AG04450 (cell line): ENCODE measurements around the gene CT45A10. TPM values are rescaled to one million over a fixed set of nuclear protein-coding genes. Genes with fewer than 3 reads are reported as not detected.
"Not testable (repeated sequence)": the region's sequence is repeated elsewhere in the genome, so short reads cannot be mapped to it uniquely, and the experiment has no call there.

Experiments used
- CTCF ChIA-PET: fragments of 300-600, 350-600 bp; formaldehyde crosslinking; extraction: SDS; loops from one replicate; lab custom pipeline; 2022; ENCODE audit warnings: antibody characterized with exemption, inconsistent platforms; lab: Charles Lee
- POLR2A ChIA-PET: fragments of 350-600 bp; formaldehyde crosslinking; extraction: SDS; loops from one replicate; lab custom pipeline; 2021; ENCODE audit warnings: antibody characterized with exemption, inconsistent platforms; lab: Yijun Ruan, JAX
- DNase-seq: peaks from one replicate; pipeline ENCODE4 v3.0.0-alpha.2; 2011; ENCODE audit warnings: low read depth, low spot score
- H3K27ac ChIP-seq: one replicate; pipeline ENCODE4 v1.5.1; 2012; ENCODE audit warnings: low read depth, low read length, control low read depth
- H3K27me3 ChIP-seq: one replicate; pipeline ENCODE4 v1.6.0; 2012; ENCODE audit warnings: low read length; ENCODE audit not compliant: control insufficient read depth, insufficient read depth
- H3K4me3 ChIP-seq: 2 replicates; pipeline ENCODE4 v1.5.1; 2011; ENCODE audit warnings: mild to moderate bottlenecking, low read depth, low read length, control low read depth
- H3K9me3 ChIP-seq: 2 replicates; pipeline ENCODE4 v1.5.1; 2012; ENCODE audit warnings: low read length; ENCODE audit not compliant: control insufficient read depth, insufficient read depth
- CTCF ChIP-seq: IDR thresholded peaks from 2 replicates; pipeline ENCODE4 v1.5.1; 2011; ENCODE audit warnings: low read depth, low read length, control low read depth, inconsistent platforms
- polyA minus RNA-seq: library from RNA; depleted of rRNA, polyadenylated mRNA; stranded (reverse); fragments of >200 nt; gene quantifications from 2 replicates; pipeline ENCODE4 v1.2.3, GENCODE V29; 2011; rRNA and poly(A)+ RNA removed
- polyA plus RNA-seq: library from polyadenylated mRNA; depleted of rRNA; stranded (reverse); fragments of >200 nt; gene quantifications from 2 replicates; pipeline ENCODE4 v1.2.3, GENCODE V29; 2011; rRNA removed

Gene CT45A10
- polyA plus RNA-seq (not detected in 2 replicates), polyA minus RNA-seq (not detected in 2 replicates)

GRCh38 chrX:135893294-135893817 lies at the start of gene CT45A10, which contains the start of gene SAGE1:
Gene CT45A10 (minus strand): TSS chrX:135893444. CDS start chrX:135885344, 8,100 bp downstream.
Gene SAGE1 (plus strand): TSS chrX:135893716. CDS start chrX:135896243, 2,527 bp downstream.
- ChIA-PET CTCF (no interaction called here), POLR2A (no interaction called here)
- DNase-seq = no peak
- no peak within 1 kb of the TSS for H3K27ac ChIP-seq
- H3K9me3 ChIP-seq = peaks cover 3% of the 10 kb centered on the region; the same call in 1 of the 2 replicates
- TF ChIP-seq CTCF = no peak
- H3K27me3 ChIP-seq = no peaks in the 10 kb centered on the region
- no peak within 1 kb of the TSS for H3K4me3 ChIP-seq

DNA sequence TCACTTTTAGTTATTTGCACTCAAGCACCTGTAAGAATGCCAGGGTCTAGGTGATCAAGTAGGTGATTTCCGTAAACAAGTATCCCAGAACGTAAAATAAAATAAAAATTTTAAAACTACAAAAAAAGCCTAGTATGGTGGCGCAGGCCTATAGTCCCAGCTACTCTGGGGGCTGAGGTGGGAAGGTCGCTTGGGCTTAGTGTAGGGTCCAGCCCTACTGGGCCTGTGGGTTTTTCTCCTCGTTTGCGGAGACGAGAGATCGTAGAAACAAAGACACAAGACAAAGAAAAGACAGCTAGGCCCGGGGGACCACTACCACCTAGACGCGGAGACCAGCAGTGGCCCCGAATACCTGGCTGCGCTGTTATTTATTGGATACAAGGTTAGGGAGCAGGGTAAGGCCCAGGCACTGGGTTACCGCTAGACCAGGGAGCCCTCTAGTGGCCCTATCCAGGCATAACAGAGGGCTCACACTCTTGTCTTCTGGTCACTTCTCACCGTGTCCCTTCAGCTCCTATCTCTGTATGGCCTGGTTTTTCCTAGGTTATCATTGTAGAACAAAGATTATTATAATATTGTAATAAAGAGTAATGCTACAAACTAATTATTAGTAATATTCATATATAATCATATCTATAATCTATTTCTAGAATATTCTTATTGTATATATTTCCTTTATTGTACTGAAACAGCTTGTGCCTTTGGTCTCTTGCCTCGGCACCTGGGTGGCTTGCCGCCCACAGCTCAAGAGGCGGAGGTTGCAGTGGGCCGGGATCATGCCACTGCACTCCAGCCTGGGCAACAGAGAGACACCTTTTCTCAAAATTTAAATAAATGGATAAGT lies 38.6 kb upstream of the CT45A10 start:
- peak; percentile 65 for TF ChIP-seq CTCF
- H3K27me3 ChIP-seq = no peaks in the 10 kb centered on the region
- no peak overlapping the region for H3K4me3 ChIP-seq
- no peaks in the 10 kb centered on the region for H3K9me3 ChIP-seq
- ChIA-PET CTCF (interaction anchor here (0.6 to 2.4 kb wide), 5 partner anchors 12 to 447 kb away, joined by 3 to 10 read pairs (median 4); no protein-coding TSS in a partner anchor), POLR2A (no interaction called here)
- DNase-seq = no peak
- no peak overlapping the region for H3K27ac ChIP-seq

DNA sequence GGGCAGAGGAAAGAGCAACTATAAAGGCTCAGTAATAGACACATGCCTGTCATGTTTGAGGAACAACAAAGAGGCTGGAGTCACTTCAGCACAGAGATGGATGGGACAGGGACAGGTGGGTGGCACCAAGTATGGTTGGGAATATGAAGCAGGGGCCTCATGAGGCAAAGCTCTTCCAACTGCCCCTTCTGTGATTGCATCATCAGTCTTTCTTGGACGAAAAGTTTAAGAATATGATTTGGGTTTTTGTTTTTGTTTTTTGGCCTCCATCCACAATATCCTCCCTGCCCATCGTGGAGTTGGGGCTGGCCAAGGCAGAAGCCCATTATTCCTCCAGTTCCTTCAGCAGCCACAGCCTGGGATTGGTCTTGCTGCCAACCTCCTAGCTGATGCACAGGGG lies 34.7 kb upstream of the CT45A10 start:
- Histone ChIP-seq H3K27ac (no peak overlapping the region), H3K4me3 (no peak overlapping the region), H3K27me3 (no peaks in the 10 kb centered on the region), H3K9me3 (no peaks in the 10 kb centered on the region)
- no peak for TF ChIP-seq CTCF
- DNase-seq = no peak
- CTCF ChIA-PET = no interaction called here
- POLR2A ChIA-PET = no interaction called here

- H3K27me3 ChIP-seq = no peaks in the 10 kb centered on the region
- ChIA-PET CTCF (no interaction called here), POLR2A (no interaction called here)
- H3K4me3 ChIP-seq = no peak overlapping the region
- DNase-seq = no peak
- H3K9me3 ChIP-seq = no peaks in the 10 kb centered on the region
- 0 out of 2 replicates have a peak, but pooled peaks have one; percentile 15 for TF ChIP-seq CTCF
- H3K27ac ChIP-seq = no peak overlapping the region
Observed at GRCh38 chrX:135923353-135923752, 30.1 kb upstream of the CT45A10 start.

DNA sequence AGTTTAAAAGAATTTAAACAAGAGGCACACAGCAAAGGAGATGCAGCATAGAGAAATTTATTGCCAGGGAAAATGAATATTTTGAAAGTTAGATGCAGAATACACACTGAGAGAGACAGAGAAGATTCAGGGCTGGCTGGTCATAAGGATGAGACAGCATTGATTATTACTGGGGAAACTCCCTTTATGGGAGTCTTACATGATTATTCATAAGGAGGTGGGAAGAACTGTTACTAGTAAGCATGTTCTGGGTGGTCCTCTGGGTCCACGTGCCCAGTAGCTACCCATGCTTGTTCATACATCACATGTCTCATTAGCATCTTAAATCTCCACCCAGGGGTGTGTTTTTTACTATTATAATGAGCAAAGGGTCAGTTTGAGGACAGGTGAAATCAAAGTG lies 27.3 kb upstream of the CT45A10 start:
- H3K27ac ChIP-seq, DNase-seq, POLR2A ChIA-PET, H3K9me3 ChIP-seq, H3K4me3 ChIP-seq, H3K27me3 ChIP-seq, CTCF ChIA-PET: not testable (repeated sequence)
